ENCODE results near the gene HID1. TPM values are rescaled to one million over a fixed set of nuclear protein-coding genes. Genes with fewer than 3 reads are reported as not detected.

Gene HID1
- total and polyA plus RNA-seq, 8 donors, result 32.1 to 75.8 (median 61.7) TPM

DNA sequence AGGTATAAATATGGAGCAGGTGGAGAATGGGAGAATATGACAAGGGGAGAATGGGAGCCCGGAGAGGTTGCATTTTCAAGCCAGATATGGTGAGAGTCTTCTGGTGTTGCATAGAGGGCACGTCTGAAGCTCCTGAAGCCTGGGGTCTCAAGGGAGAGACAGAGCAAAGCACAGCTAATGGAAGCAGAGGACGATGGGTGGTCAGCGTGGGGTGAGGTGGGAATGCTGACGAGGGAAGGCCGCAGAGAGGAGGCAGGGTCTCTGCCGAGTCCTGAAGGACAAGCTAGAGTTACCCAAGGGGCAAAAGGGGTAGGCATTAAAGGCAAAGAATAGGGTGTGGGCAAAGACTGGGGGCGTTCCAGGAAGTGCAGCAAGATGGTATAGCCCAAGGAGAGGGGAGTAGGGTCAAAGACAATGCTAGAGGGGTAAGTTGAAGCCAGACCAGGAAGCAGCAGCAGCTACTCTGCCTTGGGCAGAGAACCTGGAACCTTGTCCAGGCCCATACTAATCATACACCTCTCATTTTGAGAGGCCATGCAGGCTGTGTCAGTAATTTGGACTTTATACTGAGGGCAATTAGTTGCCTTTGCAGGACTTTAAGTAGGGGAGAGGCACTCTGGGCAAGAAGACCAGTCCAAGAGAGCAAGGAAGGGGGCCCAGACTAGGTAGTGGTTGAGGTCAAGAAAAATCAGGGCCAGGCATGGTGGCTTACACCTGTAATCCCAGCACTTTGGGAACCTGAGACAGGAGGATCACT, 34.2 kb downstream of the HID1 start:
- Histone ChIP-seq H3K4me1 (peaks cover 0 to 3% of the 10 kb centered on the region in 2 donors), H3K27me3 (peaks cover 46 to 85% of the 10 kb centered on the region in 2 donors), H3K4me3 (no peak overlapping the region), H3K9me3 (no peaks in the 10 kb centered on the region), H3K36me3 (no peaks in the 10 kb centered on the region), H3K27ac (no peak overlapping the region)
- intact Hi-C loops (cut with DNase I), result no loop called here
- TF ChIP-seq, protein P1, sequence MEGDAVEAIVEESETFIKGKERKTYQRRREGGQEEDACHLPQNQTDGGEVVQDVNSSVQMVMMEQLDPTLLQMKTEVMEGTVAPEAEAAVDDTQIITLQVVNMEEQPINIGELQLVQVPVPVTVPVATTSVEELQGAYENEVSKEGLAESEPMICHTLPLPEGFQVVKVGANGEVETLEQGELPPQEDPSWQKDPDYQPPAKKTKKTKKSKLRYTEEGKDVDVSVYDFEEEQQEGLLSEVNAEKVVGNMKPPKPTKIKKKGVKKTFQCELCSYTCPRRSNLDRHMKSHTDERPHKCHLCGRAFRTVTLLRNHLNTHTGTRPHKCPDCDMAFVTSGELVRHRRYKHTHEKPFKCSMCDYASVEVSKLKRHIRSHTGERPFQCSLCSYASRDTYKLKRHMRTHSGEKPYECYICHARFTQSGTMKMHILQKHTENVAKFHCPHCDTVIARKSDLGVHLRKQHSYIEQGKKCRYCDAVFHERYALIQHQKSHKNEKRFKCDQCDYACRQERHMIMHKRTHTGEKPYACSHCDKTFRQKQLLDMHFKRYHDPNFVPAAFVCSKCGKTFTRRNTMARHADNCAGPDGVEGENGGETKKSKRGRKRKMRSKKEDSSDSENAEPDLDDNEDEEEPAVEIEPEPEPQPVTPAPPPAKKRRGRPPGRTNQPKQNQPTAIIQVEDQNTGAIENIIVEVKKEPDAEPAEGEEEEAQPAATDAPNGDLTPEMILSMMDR (IDR thresholded peaks at IDR 0.05), result no peak
- DNase-seq, result no peak
- ATAC-seq, result no peak

DNA sequence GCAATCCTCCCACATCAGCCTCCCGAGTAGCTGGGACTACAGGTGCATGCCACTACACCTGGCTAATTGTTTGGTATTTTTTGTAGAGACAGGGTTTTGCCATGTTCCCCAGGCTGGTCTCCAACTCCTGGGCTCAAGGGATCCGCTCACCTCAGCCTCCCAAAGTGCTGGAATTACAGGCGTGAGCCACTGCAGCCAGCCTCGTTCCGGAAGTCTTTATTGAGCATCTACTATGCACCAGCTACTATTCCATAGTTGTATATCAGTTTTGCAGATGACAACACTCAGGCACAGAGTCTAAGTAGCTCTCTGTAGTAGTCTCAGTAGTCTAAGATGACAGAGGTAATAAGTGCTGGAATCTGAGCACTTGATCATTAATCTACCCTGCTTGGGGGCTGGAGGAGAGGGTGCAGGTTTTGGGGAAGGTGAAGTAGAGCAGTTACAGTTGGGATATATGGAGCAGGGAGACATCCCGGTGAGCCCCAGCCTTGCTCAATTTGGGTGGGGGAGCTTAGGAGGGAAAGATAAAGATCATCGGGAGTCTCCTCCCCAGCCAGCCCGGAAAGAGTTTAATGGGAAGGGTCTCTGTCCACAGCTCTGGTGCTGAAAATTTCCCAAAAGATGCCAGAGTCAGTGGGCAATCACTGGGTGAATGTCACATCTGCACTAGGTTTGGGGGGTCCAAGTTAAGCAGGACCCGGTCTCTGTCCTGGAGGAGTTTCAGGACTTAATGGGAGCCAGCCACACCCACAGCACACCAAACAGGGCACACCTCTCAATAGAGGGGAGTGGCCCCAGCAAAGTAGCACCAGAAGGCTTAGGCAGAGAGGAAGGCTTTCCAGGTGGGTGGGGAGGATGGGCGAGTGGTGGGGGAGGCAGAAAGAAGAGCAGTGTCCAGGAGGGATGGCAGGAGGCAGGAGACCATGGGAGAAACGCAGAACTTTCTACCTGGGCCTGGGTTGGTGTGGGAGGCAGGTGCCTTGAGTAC, 35.2 kb downstream of the HID1 start:
- peaks cover 0 to 3% of the 10 kb centered on the region in 2 donors for H3K4me1 ChIP-seq
- no peaks in the 10 kb centered on the region for H3K9me3 ChIP-seq
- ATAC-seq, result no peak
- intact Hi-C loops (cut with DNase I), result no loop called here
- H3K27ac ChIP-seq, result no peak overlapping the region
- no peak overlapping the region for H3K4me3 ChIP-seq
- peaks cover 52 to 85% of the 10 kb centered on the region in 2 donors for H3K27me3 ChIP-seq
- TF ChIP-seq, protein P1 (IDR thresholded peaks at IDR 0.05), result no peak
- DNase-seq, result no peak
- no peaks in the 10 kb centered on the region for H3K36me3 ChIP-seq

DNA sequence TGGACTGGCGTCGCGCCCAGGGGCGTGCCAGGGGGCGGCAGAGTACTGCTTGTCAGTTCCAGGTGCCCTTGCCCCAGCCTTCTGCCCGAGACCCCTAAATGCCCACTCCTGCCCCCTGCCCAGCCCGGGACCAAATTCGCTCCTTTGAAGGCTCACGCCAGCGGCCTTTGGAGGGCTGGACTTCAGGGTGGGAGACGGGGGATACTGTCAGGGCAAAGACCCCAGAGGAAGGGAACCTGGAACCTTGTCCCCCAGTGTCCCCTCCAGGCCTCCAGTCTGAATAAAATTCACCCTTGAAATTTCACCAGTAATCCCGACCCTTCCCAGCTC, 36.1 kb downstream of the HID1 start:
- H3K4me1 ChIP-seq, result peaks cover 0 to 3% of the 10 kb centered on the region in 2 donors
- H3K9me3 ChIP-seq, result no peaks in the 10 kb centered on the region
- DNase-seq (peak in 1 of 4 donors; percentile 75), ATAC-seq (no peak)
- H3K27ac ChIP-seq, result no peak overlapping the region
- H3K36me3 ChIP-seq, result no peaks in the 10 kb centered on the region
- H3K27me3 ChIP-seq, result peaks cover 52 to 85% of the 10 kb centered on the region in 2 donors
- TF ChIP-seq, protein P1 (IDR thresholded peaks at IDR 0.05), result no peak
- no peak overlapping the region for H3K4me3 ChIP-seq
- intact Hi-C loops (cut with DNase I), result no loop called here

DNA sequence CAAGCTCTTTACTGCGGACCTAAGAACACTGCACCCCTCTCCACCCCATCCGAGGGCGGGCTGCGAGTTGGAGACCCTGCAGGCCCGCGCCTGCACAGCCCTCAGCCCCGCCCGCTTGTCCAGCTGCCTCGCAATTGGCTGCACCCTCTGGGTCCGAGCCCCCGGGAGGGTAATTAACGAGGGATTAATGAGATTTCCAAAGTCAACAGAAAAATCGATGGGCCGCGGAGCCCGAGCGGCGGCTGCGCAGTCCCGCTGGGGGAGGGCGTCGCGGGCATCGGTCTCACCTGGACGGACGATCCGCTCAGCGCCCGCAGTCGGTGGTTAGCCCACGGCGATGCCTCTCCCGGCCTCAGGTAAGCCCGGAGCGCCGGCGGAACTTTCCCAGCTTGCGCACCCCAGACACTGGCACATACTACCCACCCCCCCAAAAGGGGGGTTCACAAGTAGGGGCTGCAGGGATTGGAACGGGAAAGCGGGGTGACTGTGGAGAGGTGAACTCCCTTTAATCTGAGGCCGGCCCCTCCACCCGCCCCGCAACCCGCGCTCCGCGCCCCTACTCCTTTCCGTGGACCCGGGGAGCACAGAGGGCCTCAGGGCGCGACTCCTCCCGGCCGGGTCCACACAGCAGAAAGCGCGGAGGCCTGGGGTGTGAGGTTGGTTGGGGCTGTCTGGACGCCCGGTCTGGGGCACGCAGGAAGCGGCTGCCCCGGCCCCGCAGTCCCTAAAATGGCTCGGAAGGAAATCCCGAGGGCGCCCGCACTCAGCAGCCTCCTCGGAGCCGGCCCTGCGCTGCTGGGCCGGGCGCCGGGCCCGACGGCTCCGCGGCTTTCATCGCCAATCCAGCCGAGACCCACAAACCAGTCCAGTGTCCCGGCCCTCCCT, 36.7 kb downstream of the HID1 start, which contains the start of gene OTOP3:
TSS of gene OTOP3 (plus strand) at position 314 of the 885 bp plus-strand sequence. CDS start at position 338, 24 bp downstream.
- no peak for ATAC-seq
- Histone ChIP-seq H3K4me3 (no peak within 1 kb of the TSS), H3K9me3 (no peaks in the 10 kb centered on the region), H3K27me3 (peaks cover 52 to 85% of the 10 kb centered on the region in 2 donors), H3K27ac (no peak within 1 kb of the TSS), H3K4me1 (peaks cover 0 to 3% of the 10 kb centered on the region in 2 donors), H3K36me3 (no peaks in the 10 kb centered on the region)
- intact Hi-C loops (cut with DNase I), result no loop called here
- TF ChIP-seq, protein P1 (IDR thresholded peaks at IDR 0.05), result no peak
- DNase-seq, result peak in 1 of 4 donors; percentile 68

All from left lung (tissue), 10 donors.